ENCODE measurements around the gene UBE2G1.
"Not testable (repeated sequence)": the region's sequence is repeated elsewhere in the genome, so short reads cannot be mapped to it uniquely, and the experiment has no call there.

The UBE2G1 gene

GRCh38 chr17:4354206-4354605 is 12.3 kb downstream of the UBE2G1 start:
- no peak for DNase-seq (ENCODE audit: low spot score)

GRCh38 chr17:4350214-4350613 is 16.3 kb downstream of the UBE2G1 start:
- DNase-seq (ENCODE audit: low spot score); in situ Hi-C loops (cut with MboI; ENCODE audit: low pct_unique_long_range_greater_than_20kb, low sequenced_read_pairs, unreplicated experiment): not testable (repeated sequence)

More at GRCh38 chr17:4354206-4354605, 12.3 kb downstream of the UBE2G1 start:
- TF ChIP-seq CTCF (IDR thresholded peaks at IDR 0.05; ENCODE audit: extremely low read depth, insufficient read depth, missing control alignments): no peak
- in situ Hi-C loops (cut with MboI; ENCODE audit: low pct_unique_long_range_greater_than_20kb, low sequenced_read_pairs, unreplicated experiment): no loop called here

- in situ Hi-C loops (cut with MboI; ENCODE audit: low pct_unique_long_range_greater_than_20kb, low sequenced_read_pairs, unreplicated experiment): no loop called here
- DNase-seq (ENCODE audit: low spot score): no peak
- TF ChIP-seq CTCF (IDR thresholded peaks at IDR 0.05; ENCODE audit: extremely low read depth, insufficient read depth, missing control alignments): no peak
Observed at GRCh38 chr17:4345581-4346252, 20.8 kb downstream of the UBE2G1 start.

GRCh38 chr17:4344926-4345325 is 21.5 kb downstream of the UBE2G1 start:
- in situ Hi-C loops (cut with MboI; ENCODE audit: low pct_unique_long_range_greater_than_20kb, low sequenced_read_pairs, unreplicated experiment): no loop called here
- DNase-seq (ENCODE audit: low spot score): no peak
- TF ChIP-seq CTCF (IDR thresholded peaks at IDR 0.05; ENCODE audit: extremely low read depth, insufficient read depth, missing control alignments): no peak

DNA sequence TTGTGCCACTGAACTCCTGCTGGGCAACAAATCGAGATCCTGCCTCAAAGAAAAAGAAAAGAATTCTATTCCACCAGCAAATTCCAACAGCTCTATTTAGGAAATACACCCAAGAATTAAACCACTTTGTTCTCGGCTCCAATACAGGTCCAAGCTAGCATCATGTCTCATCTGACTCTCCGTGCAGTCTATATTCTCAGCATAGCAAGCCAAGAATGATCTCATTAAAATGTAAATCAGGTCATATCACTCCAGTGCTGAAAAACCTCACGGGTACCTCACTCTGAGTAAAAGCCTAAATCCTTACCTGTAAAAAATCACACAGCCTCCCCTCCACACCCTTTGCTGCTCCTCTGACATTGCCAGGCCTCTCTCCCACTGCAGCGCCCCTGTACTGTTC is 23.9 kb downstream of the UBE2G1 start:
- no peak for TF ChIP-seq CTCF (IDR thresholded peaks at IDR 0.05; ENCODE audit: extremely low read depth, insufficient read depth, missing control alignments)
- no peak for DNase-seq (ENCODE audit: low spot score)
- in situ Hi-C loops (cut with MboI; ENCODE audit: low pct_unique_long_range_greater_than_20kb, low sequenced_read_pairs, unreplicated experiment): no loop called here

DNA sequence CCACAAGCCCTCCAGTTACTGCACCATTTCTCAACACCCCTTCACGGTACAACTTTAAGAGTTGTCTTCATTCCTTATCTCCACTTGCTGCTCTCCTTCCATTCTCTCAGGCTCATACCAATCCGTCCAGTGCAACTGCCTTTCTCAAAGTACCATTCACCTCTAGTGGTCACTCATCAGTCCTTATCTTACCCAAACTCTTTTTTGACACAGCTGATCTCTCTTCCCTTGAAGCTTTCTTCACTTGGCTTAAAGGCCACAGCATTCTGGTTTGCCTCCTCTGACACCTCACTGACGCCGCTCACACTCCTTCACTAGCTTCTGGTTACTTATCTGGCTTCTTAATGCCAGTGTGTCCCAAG is 24.9 kb downstream of the UBE2G1 start:
- no peak for TF ChIP-seq CTCF (IDR thresholded peaks at IDR 0.05; ENCODE audit: extremely low read depth, insufficient read depth, missing control alignments)
- no peak for DNase-seq (ENCODE audit: low spot score)
- in situ Hi-C loops (cut with MboI; ENCODE audit: low pct_unique_long_range_greater_than_20kb, low sequenced_read_pairs, unreplicated experiment): no loop called here

DNA sequence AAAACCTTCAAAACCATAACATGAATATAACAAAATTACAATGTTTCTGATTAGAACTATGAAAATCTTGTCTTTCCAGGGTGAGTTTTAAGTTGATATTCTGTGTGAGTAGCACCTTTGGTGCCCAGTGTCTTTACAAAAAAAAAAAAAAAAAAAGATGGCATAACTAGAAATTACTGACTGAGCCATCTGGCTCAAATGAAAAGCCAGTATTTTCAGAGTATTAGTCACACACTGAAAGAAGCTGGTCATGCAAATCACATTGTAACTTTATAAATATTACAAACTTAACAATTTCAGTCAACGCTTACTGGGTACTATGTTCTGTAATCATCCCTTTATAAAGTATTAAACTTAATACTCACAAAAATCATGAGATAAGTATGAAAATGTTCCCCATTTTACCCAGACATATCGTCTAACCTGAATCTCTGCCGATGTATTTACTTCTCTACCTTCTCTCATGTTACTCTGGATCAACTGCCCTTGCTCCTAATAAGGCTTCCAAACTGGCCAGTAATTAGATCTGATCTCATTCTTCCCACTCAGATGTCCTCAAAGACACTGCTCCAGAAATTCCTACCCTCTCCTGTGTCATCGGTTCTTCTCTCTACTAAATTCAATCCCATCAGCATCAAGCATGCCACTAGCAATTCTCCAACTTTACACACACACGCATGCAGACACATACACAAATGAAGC is 25.4 kb downstream of the UBE2G1 start:
- DNase-seq (ENCODE audit: low spot score): peak; percentile 49
- in situ Hi-C loops (cut with MboI; ENCODE audit: low pct_unique_long_range_greater_than_20kb, low sequenced_read_pairs, unreplicated experiment): no loop called here

More for the DNA sequence above, 25.4 kb downstream of the UBE2G1 start:
- TF ChIP-seq CTCF (IDR thresholded peaks at IDR 0.05; ENCODE audit: extremely low read depth, insufficient read depth, missing control alignments): no peak

Measured in GM13977 (cell line).